DMS114 treated with DMSO at 0.1 percent for 48 hours (cell line): Measurements from ENCODE around the gene KIF16B.

Experiments
- DNase-seq: peaks from one replicate; lab custom pipeline; 2025; ENCODE audit not compliant: unreplicated experiment; lab: John Stamatoyannopoulos, UW

KIF16B gene

GRCh38 chr20:16364320-16364687 is 208.9 kb downstream of the KIF16B start:
- DNase-seq, result no peak

DNA sequence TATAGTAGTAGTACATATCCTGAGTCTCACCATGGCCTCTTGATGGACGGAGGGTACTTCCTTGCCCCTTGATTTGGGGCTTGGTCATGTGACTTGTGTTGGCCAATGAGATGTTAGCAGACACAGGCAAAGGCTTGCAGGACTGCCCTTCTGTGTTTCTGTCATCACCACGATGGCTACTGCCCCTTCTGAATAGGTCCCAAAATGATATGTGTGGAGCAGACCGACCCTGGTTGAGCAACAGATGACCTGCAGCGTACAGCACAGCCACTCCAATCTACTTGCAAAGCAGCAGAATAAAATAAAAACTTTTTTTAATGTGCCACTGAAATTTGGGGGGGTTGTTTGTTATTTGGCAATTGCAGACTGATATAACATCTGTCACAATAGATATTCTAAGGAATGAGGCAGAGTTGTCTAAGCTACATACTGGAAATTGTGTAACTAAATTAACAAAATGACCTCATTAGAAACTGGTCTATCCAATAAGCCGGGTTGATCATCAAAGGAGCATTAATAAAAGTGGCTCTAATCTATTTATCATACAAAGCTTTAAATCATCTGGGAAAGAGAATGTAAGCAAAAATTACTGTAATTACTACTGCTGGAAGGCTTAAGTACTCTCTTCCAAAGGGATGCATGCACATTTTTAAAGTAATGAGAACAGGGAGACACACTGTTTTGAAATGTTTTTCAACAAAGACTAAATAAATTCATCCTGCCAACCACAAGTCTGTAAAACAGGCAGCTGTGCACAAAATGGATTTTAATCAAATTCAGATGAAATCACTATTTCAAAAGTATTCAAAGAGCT is 209.5 kb downstream of the KIF16B start:
- no peak for DNase-seq

GRCh38 chr20:16362642-16363041 is 210.6 kb downstream of the KIF16B start:
- no peak for DNase-seq

DNA sequence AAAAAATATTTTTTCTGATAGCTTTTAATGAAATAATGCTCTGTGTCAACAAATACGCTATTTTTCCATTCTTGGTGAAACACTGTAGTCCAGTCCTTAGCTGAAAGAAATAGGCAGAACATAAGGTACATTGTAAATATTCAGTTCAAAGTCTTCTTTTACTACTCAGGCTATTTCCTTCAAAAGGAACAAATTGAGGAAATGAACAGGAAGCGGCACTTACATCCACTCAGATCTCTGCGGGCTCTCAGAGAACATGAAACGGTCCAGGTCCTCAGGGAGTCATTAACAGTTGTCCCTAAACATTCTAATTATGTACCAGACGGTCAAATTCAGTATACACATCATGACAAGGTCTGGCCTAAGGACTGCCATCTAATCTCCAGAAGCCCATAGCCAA is 212.6 kb downstream of the KIF16B start:
- no peak for DNase-seq

DNA sequence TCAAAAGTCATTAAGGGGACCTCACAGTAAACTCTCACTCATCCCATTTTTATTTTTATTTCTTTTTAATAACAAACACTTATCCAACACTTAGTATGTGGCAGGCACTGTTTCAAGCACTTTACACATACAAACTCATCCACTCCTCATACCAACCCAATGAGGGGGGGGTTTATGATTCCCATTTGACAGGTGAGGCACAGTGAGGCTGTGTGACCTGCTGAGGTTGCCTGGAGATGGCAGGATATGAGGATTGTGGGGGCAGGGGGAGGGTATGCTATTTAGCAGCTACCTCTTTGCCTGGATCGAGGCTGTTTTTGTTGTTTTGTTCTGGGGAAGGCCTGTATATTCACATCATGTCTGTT is 219.8 kb downstream of the KIF16B start:
- DNase-seq, result no peak

GRCh38 chr20:16352751-16353416 is 220.4 kb downstream of the KIF16B start:
- DNase-seq, result no peak

- no peak for DNase-seq
Measured at GRCh38 chr20:16352321-16352720, 220.9 kb downstream of the KIF16B start.

DNA sequence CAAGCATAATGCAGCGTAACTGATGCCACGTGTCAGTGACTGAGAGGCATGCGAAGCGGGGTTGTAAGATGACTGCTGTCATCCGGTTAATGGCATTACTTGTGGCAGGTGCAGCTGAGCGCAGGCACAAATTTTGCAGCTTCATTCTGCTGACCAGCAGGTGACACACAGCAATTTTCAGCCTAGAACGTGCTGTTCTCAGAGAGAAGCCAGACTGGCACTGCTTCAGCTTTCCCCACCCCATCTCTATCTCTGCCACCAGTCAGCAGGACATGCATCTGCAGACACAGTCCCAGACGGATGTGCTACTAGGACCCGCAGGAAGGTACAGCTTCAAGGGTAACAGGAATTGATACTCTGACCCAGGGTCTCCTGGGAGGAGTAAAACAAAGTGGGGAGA is 221.8 kb downstream of the KIF16B start:
- DNase-seq, result no peak

DNA sequence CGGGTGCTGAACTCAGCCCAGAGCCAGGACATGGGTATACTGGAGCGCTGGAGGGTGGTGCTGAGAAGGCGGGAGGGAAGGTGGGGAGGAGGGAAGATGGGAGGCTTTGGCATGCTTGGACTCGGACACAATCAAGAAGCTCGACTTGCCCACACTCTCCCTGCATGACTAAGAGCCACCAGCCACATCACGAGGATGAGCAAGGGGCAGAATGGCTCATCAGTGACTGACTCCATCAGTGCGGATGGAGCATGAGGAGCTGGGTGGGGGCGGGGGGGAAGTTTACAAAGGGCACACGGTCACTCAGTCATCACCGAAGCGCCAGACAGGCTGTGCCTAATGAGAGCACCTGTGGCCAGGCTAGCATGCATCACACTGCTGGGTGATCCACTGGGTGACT is 222.8 kb downstream of the KIF16B start:
- DNase-seq, result no peak

DNA sequence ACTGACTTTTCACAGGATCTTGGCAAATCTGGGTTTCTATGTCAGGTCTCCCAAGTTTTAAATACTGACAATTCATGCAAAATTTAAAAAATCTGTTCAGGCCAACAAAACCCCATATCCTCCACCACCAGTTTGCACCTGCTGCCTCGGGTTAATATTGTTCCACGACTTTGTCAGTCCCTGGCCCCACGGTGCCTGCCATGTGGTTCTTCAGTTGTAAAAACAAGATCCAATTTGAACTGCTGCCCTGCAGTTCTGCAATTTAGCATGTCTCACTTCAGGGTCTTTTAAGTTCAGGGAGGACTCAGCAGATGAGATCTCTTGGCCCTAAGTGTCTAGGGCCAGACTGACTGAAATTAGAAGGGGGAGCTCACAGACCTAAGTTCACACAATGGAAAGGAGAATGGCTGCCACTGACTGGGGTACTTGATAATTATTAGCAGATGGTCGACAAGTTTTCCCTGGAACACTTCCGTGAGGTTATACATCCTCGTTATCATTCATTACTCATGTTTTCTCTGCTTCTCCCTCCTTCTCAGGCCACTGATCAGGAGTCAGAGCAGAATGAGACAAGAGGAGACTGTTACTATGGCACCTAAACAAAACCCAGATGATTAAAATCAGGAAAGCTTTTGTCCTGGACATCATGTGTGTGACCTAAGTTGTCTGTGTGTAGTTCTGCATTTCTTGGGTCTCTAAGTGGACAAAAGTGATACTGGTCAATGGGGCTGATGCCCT is 223.6 kb downstream of the KIF16B start:
- DNase-seq, result no peak

DNA sequence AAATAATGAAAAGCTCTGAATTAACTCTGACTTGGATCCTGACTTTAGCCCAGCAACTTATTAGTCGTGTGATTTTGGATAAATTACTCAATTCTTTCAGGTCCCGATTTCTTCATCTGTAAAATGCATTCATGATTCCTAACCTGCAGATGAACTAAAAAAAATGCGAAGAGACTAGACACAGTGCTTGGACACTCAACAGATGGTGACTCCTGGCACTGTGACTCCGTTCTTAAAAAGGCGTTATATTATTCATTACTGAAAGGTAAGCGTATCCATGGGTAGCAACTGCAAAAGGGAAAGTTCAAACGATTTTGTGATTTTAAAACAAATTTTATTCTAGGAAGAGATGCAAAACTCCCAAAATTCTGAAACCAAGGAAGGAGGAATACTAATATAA is 226.3 kb downstream of the KIF16B start:
- DNase-seq, result no peak

DNA sequence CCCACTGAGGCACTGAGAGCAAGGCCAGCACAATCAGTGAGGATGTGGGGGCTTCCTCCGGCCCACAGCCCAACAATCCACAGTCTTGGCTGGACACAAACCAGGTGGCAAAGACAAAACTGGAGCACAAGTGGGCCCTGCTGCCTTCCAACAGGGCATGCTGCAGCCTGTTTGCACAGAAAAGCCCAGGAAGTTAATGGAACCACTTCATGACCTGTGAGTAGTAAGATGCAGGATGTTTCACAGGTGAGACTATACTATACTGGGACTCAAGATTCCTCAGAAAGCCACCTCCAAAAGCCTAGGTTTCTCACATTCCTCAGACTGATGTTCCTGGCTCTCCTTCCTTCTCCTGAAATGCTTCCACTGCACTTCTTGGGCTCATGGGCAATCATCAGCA is 235.5 kb downstream of the KIF16B start:
- no peak for DNase-seq

GRCh38 chr20:16327606-16328005 is 245.6 kb downstream of the KIF16B start:
- DNase-seq, result no peak

- DNase-seq, result no peak
Measured at GRCh38 chr20:16321291-16321690, 252.0 kb downstream of the KIF16B start.

DNA sequence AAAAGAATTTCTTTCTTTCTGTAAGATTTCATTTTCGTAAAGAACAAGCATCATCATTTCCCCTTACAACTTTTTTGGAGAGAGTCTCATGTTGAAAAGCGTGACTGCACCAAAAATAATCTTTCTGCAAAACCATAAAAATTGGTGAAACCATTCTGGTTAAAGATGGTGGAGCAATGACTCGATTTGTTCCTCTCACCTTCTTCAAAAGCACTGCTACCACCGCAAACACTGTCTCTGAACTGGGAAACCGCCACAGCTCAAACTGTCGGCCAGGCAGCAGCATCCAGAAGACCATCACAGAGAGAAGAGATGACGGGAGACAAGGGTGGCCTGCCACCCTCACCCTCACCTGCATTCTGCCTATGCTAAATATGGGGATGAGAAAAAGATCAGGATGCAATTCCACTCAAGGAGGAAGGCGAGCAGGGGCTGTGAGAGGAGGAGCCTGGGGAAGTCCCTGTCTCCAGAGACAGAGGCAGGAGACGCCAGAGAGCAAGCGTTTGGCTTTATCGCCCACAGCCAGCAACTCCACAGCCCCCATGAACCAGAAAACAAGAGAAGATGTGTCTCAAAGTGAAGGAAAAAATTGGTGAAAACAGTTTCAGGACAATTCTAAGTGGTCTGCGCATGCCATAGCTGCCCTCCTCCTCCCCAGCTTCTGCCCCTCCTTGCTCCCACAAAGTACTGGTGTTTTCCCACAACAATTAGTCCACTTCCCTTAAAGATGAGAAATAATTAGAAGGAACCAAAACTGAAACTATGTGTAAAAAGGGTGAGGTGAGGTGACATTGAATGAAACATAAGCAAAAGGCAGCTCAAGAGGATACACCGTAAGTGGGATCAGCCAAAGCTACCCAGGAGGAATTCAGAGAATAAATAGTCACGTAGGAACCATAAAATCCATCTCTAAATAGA is 255.5 kb downstream of the KIF16B start:
- DNase-seq, result no peak

GRCh38 chr20:16316513-16316912 is 256.7 kb downstream of the KIF16B start:
- DNase-seq, result no peak

GRCh38 chr20:16314748-16315159 is 258.5 kb downstream of the KIF16B start:
- DNase-seq, result no peak

GRCh38 chr20:16314320-16314719 is 258.9 kb downstream of the KIF16B start:
- DNase-seq, result no peak

- DNase-seq, result no peak
Measured at GRCh38 chr20:16313917-16314316, 259.3 kb downstream of the KIF16B start.

DNA sequence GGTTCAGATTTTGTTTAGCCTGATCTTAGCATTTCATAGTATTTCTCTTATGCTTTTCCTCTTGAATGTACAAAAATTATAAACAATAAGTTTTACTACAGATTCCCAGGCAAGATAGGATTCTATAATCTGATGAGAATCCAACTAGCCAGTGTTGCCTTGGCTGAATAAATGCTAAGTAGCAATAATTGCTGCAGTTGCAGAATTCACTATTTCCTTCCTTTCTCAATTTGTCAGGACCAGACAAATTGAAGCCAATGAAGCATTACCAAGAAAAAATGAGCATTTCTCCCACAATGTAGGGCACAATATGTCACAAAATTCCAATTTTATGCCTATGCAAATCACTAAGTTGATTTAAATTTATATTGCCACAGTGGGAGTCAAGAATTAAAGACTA is 260.2 kb downstream of the KIF16B start:
- DNase-seq, result no peak

GRCh38 chr20:16311756-16312155 is 261.5 kb downstream of the KIF16B start:
- DNase-seq, result no peak
